NB4 (cell line): ENCODE results near the gene CENPO.

ENCODE experiments used
- DNase-seq: peaks from one replicate; pipeline ENCODE4 v3.0.0; 2010; ENCODE audit warnings: low read depth
- H3K4me3 ChIP-seq: one replicate; pipeline ENCODE4 v1.5.1; 2011; ENCODE audit warnings: mild to moderate bottlenecking, low read depth, low read length, moderate library complexity
- CTCF ChIP-seq: IDR thresholded peaks from one replicate; pipeline ENCODE4 v1.5.1; 2012; ENCODE audit warnings: low read depth, low read length
- MAX ChIP-seq: IDR thresholded peaks from 2 replicates; pipeline ENCODE4 v1.6.1; 2011; ENCODE audit warnings: low read depth, low read length
- MYC ChIP-seq: IDR thresholded peaks from 2 replicates; pipeline ENCODE4 v1.6.1; 2011; ENCODE audit warnings: low read depth, low read length
- POLR2A ChIP-seq: IDR thresholded peaks from 2 replicates; pipeline ENCODE4 v1.6.1; 2011; ENCODE audit warnings: mild to moderate bottlenecking; ENCODE audit not compliant: insufficient read length; ENCODE audit errors: extremely low read depth

CENPO gene

GRCh38 chr2:24806661-24807036 is 13.4 kb downstream of the CENPO start:
- no peak for DNase-seq
- TF ChIP-seq POLR2A: no peak
- TF ChIP-seq MYC: no peak
- TF ChIP-seq MAX: no peak
- TF ChIP-seq CTCF: no peak
- H3K4me3 ChIP-seq: no peak overlapping the region

- TF ChIP-seq POLR2A (no peak), MYC (no peak), MAX (no peak), CTCF (no peak)
- H3K4me3 ChIP-seq: no peak overlapping the region
- no peak for DNase-seq
These were observed 16.2 kb downstream of the CENPO start for GRCh38 chr2:24809316-24810007.

DNA sequence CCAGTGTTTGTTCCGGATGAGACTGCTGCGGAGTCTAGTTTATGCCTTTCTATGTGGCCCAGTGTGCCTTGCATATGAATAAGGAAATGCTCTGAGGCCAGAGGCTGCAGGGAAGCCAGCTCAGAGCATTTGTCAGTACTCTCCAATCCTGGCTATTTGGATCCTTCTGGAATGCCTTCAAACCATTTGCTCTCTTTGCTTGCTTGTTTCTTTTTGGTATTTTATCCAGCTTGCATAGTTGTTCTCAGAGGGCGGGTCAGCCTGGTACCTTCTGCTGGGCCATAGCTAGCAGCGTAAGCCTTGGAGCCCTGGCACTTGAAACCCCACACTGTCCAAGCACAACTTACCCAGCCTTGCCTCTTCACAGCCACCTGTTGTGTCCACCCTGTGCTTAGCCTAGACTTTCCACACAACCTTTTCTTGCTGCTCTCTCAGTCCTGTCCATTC is 20.5 kb downstream of the CENPO start:
- DNase-seq: no peak
- no peak overlapping the region for H3K4me3 ChIP-seq
- TF ChIP-seq MYC (no peak), POLR2A (no peak), MAX (no peak)

GRCh38 chr2:24814516-24814915 is 21.3 kb downstream of the CENPO start:
- no peak for TF ChIP-seq POLR2A
- no peak overlapping the region for H3K4me3 ChIP-seq
- DNase-seq: no peak

GRCh38 chr2:24815171-24815570 is 21.9 kb downstream of the CENPO start:
- DNase-seq: no peak
- no peak overlapping the region for H3K4me3 ChIP-seq
- TF ChIP-seq CTCF: no peak
- TF ChIP-seq MYC: no peak
- no peak for TF ChIP-seq MAX

DNA sequence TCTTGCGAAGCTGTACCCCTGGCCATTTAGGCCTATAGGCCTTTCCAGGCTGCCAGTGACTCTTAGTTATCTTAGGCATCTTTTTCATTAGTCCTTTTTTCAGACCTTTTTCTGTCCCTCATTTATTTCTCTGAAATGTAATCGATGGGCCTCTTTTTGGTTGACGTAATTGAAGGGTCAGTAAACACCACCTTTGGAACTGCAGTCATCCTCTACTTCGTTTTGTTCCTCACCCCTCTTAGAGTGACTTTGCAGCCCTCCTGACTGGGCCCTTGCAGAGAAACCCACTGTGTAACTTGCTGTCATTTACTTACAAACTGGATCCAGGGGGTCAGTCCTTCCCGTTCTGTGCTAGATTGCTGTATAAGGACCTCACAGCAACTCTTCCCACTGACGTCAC is 23.2 kb downstream of the CENPO start:
- TF ChIP-seq CTCF (no peak), POLR2A (no peak), MAX (no peak), MYC (no peak)
- no peak for DNase-seq

GRCh38 chr2:24816884-24817283 is 23.7 kb downstream of the CENPO start:
- no peak for DNase-seq
- TF ChIP-seq MYC: no peak
- no peak for TF ChIP-seq POLR2A
- TF ChIP-seq MAX: no peak
- TF ChIP-seq CTCF: no peak
- H3K4me3 ChIP-seq: no peak overlapping the region

More for the DNA sequence above, 23.2 kb downstream of the CENPO start:
- no peak overlapping the region for H3K4me3 ChIP-seq
